Gastroesophageal sphincter (tissue), 3 donors: ENCODE data around the gene EIF4ENIF1.

Experiments used
- CTCF ChIP-seq, 4 experiments: fragments of 200-600 bp in 2 of 4; fragments of 450-650 bp in 2 of 4; sonication (generic) in 1 of 4; IDR thresholded peaks; one replicate each; pipeline ENCODE4 v1.5.1; 2017 to 2019; ENCODE audit warnings: antibody characterized with exemption in 4 of 4, mild to moderate bottlenecking in 2 of 4, moderate library complexity in 2 of 4
- EP300 ChIP-seq: sonication (generic); formaldehyde crosslinking; IDR thresholded peaks from one replicate; pipeline ENCODE4 v1.6.1; 2017; ENCODE audit warnings: antibody characterized with exemption, mild to moderate bottlenecking
- POLR2A ChIP-seq, 2 donors: fragments of 450-650 bp; IDR thresholded peaks; one replicate each; pipeline ENCODE4 v1.6.1; 2017; ENCODE audit warnings: antibody characterized with exemption in 2 of 2, mild to moderate bottlenecking in 2 of 2, moderate library complexity in 1 of 2

DNA sequence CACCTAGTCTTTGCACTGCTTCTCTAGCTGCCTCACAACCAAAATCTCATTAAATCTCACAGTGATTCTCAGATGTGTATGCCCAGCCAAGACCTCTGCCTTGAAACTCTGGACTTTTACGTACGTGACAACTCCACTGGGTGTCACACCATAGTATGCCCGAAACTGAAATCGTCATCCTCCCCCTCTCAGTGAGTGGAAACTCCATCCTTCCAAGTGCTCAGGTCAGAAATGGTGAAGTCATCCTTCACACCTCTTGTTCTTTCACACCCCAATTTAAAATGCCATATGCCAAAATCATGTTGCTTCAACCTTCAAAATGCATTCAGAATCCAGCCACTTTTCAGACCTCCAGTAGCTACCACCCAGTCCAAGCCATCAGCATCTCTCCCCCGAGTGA is 49.2 kb upstream of the EIF4ENIF1 start:
- no peak for TF ChIP-seq CTCF (IDR thresholded peaks at IDR 0.05)
- no peak for TF ChIP-seq POLR2A (IDR thresholded peaks at IDR 0.05)
- TF ChIP-seq EP300, result no peak
